ENCODE results near the gene EPB41L2.

Gene EPB41L2

GRCh38 chr6:130934848-130935585 lies 128.0 kb downstream of the EPB41L2 start:
- Histone ChIP-seq H3K9ac (no peak overlapping the region), H3K4me2 (ENCODE audit: low read length) (no peak overlapping the region), H3K27me3 (ENCODE audit: control insufficient read depth, insufficient read depth, low read length) (no peaks in the 10 kb centered on the region), H3K27ac (no peak overlapping the region), H3K79me2 (no peaks in the 10 kb centered on the region), H3K4me3 (ENCODE audit: low read depth, low read length) (no peak overlapping the region), H3K36me3 (ENCODE audit: control insufficient read depth, insufficient read depth, low read length) (no peaks in the 10 kb centered on the region), H3K4me1 (no peaks in the 10 kb centered on the region), H2AFZ (no peak overlapping the region), H3K9me3 (ENCODE audit: control insufficient read depth, low read length) (no peaks in the 10 kb centered on the region)
- no peak for TF ChIP-seq CTCF (IDR thresholded peaks at IDR 0.05)

- TF ChIP-seq CTCF (IDR thresholded peaks at IDR 0.05), result no peak
- no peak overlapping the region for H3K4me2 ChIP-seq (ENCODE audit: low read length)
- no peaks in the 10 kb centered on the region for H3K27me3 ChIP-seq (ENCODE audit: control insufficient read depth, insufficient read depth, low read length)
- H2AFZ ChIP-seq, result no peak overlapping the region
- H3K36me3 ChIP-seq (ENCODE audit: control insufficient read depth, insufficient read depth, low read length), result no peaks in the 10 kb centered on the region
- no peak overlapping the region for H3K9ac ChIP-seq
- H3K4me1 ChIP-seq, result no peaks in the 10 kb centered on the region
- no peaks in the 10 kb centered on the region for H3K79me2 ChIP-seq
- no peak overlapping the region for H3K27ac ChIP-seq
- no peak overlapping the region for H3K4me3 ChIP-seq (ENCODE audit: low read depth, low read length)
- H3K9me3 ChIP-seq (ENCODE audit: control insufficient read depth, low read length), result no peaks in the 10 kb centered on the region
Observed at GRCh38 chr6:130933712-130934200, 129.3 kb downstream of the EPB41L2 start.

GRCh38 chr6:130932921-130933320 lies 130.1 kb downstream of the EPB41L2 start:
- no peak overlapping the region for H3K4me3 ChIP-seq (ENCODE audit: low read depth, low read length)
- H3K4me2 ChIP-seq (ENCODE audit: low read length), result no peak overlapping the region
- no peaks in the 10 kb centered on the region for H3K27me3 ChIP-seq (ENCODE audit: control insufficient read depth, insufficient read depth, low read length)
- TF ChIP-seq CTCF (IDR thresholded peaks at IDR 0.05), result no peak
- H3K9me3 ChIP-seq (ENCODE audit: control insufficient read depth, low read length), result no peaks in the 10 kb centered on the region
- no peak overlapping the region for H3K9ac ChIP-seq
- no peaks in the 10 kb centered on the region for H3K79me2 ChIP-seq
- H2AFZ ChIP-seq, result no peak overlapping the region
- no peaks in the 10 kb centered on the region for H3K36me3 ChIP-seq (ENCODE audit: control insufficient read depth, insufficient read depth, low read length)
- H3K27ac ChIP-seq, result no peak overlapping the region
- no peaks in the 10 kb centered on the region for H3K4me1 ChIP-seq

DNA sequence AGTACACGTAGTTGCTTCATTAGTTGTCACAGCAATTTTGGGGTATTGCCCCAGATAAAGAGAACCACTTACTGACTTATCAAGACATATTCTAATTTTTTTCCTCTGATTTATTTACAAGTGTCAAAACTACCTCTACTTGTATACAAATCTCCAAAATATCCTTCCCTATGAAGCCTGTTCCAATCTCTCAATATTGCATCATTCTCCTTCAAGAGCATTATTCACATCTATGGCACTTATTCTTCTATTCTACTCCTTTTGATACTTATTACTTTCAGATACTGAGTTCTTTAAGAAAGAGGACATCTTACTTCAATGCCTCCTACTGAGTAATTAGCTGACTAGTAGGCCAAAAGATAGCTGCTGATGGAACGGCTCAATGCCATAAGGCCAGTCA lies 130.6 kb downstream of the EPB41L2 start:
- Histone ChIP-seq H3K27ac (no peak overlapping the region), H3K9me3 (ENCODE audit: control insufficient read depth, low read length) (no peaks in the 10 kb centered on the region), H3K79me2 (no peaks in the 10 kb centered on the region), H3K27me3 (ENCODE audit: control insufficient read depth, insufficient read depth, low read length) (no peaks in the 10 kb centered on the region), H3K4me2 (ENCODE audit: low read length) (no peak overlapping the region), H2AFZ (no peak overlapping the region), H3K36me3 (ENCODE audit: control insufficient read depth, insufficient read depth, low read length) (no peaks in the 10 kb centered on the region), H3K4me1 (no peaks in the 10 kb centered on the region), H3K4me3 (ENCODE audit: low read depth, low read length) (no peak overlapping the region), H3K9ac (no peak overlapping the region)
- TF ChIP-seq CTCF (IDR thresholded peaks at IDR 0.05), result no peak

- Histone ChIP-seq H3K27ac (no peak overlapping the region), H3K4me1 (no peaks in the 10 kb centered on the region), H3K27me3 (ENCODE audit: control insufficient read depth, insufficient read depth, low read length) (no peaks in the 10 kb centered on the region), H3K36me3 (ENCODE audit: control insufficient read depth, insufficient read depth, low read length) (no peaks in the 10 kb centered on the region), H3K4me3 (ENCODE audit: low read depth, low read length) (no peak overlapping the region), H3K9ac (no peak overlapping the region), H2AFZ (no peak overlapping the region), H3K9me3 (ENCODE audit: control insufficient read depth, low read length) (no peaks in the 10 kb centered on the region), H3K79me2 (no peaks in the 10 kb centered on the region), H3K4me2 (ENCODE audit: low read length) (no peak overlapping the region)
- no peak for TF ChIP-seq CTCF (IDR thresholded peaks at IDR 0.05)
Observed at GRCh38 chr6:130931683-130932082, 131.4 kb downstream of the EPB41L2 start.
